HCT116 (cell line): ENCODE measurements around the gene C21orf91. TPM values are rescaled to one million over a fixed set of nuclear protein-coding genes. Genes with fewer than 3 reads are reported as not detected.

Source experiments
- ATAC-seq: fragments of 200-7000 bp; cut with Tn5 transposase; 2 replicates; pipeline ENCODE4 v1.9.1; 2020; ENCODE audit warnings: mild to moderate bottlenecking, moderate library complexity
- BruUV-seq: library from RNA; stranded (reverse); fragments of 400-500 nt; replicated peaks from 2 replicates; lab custom pipeline; 2021; lab: Mats Ljungman, UMichigan
- CTCF ChIA-PET: fragments of 300-600 bp; sonication (Branson Sonifier 250); formaldehyde crosslinking; loops from one replicate; lab custom pipeline; 2021; ENCODE audit warnings: antibody characterized with exemption; lab: Charles Lee
- POLR2A ChIA-PET: fragments of 300-600, 350-600 bp; sonication (Branson Sonifier 250); formaldehyde crosslinking; loops from one replicate; lab custom pipeline; 2021; ENCODE audit warnings: antibody characterized with exemption; lab: Charles Lee
- RAD21 ChIA-PET, 2 experiments: fragments of 300-600 bp; sonication (Branson Sonifier 250); formaldehyde crosslinking; loops; one replicate each; lab custom pipeline; 2023; ENCODE audit warnings: low total read pairs in 2 of 2; ENCODE audit not compliant: uncharacterized antibody in 2 of 2, unreplicated experiment in 2 of 2, low non-redundant PET in 1 of 2; lab: Charles Lee
- DNase-seq: peaks from one replicate; pipeline ENCODE4 v3.0.0-alpha.2; 2010; ENCODE audit warnings: low read depth, low spot score
- H2AFZ ChIP-seq: fragments of 200-600 bp; shearing (Covaris generic), sonication (generic); 2 replicates; pipeline ENCODE4 v1.6.1; 2017; ENCODE audit warnings: low read depth, mixed run types, mixed read lengths, antibody characterized with exemption, low read length; ENCODE audit not compliant: poor library complexity, severe bottlenecking
- H3K27ac ChIP-seq: 2 replicates; pipeline ENCODE4 v1.5.1; 2012; ENCODE audit warnings: low read depth, low read length
- H3K27me3 ChIP-seq: fragments of 200-600 bp; sonication (generic); 2 replicates; pipeline ENCODE4 v1.6.1; 2016; ENCODE audit warnings: mixed run types, low read length, mixed read lengths; ENCODE audit not compliant: insufficient read depth
- H3K36me3 ChIP-seq, 2 experiments: fragments of 200-500 bp in 1 of 2; fragments of 200-600 bp in 1 of 2; sonication (Bioruptor generic) in 1 of 2; sonication (generic) in 1 of 2; 2 replicates each; pipeline versions ENCODE4 v1.5.1 to v1.6.1; 2014 to 2016; ENCODE audit warnings: low read length in 2 of 2, inconsistent platforms in 1 of 2, mixed read lengths in 1 of 2, mixed run types in 1 of 2; ENCODE audit not compliant: insufficient read depth in 2 of 2, control insufficient read depth in 1 of 2
- H3K4me1 ChIP-seq, 2 experiments: fragments of 200-600 bp in 1 of 2; sonication (generic) in 1 of 2; 2 replicates each; pipeline versions ENCODE4 v1.5.1 to v1.6.1; 2012 to 2017; ENCODE audit warnings: low read length in 2 of 2, inconsistent platforms in 1 of 2, mild to moderate bottlenecking in 1 of 2, mixed read lengths in 1 of 2, mixed run types in 1 of 2, moderate library complexity in 1 of 2; ENCODE audit not compliant: insufficient read depth in 2 of 2, control insufficient read depth in 1 of 2
- H3K4me2 ChIP-seq: fragments of 200-600 bp; sonication (generic); 2 replicates; pipeline ENCODE4 v1.6.1; 2017; ENCODE audit warnings: mixed run types, low read length, mixed read lengths
- H3K4me3 ChIP-seq, 2 experiments: fragments of 200-600 bp in 1 of 2; sonication (generic) in 1 of 2; replicated peaks in 1 of 2; 2 replicates each; pipeline ENCODE4 v1.5.1; 2011 to 2016; ENCODE audit warnings: low read length in 2 of 2, control low read depth in 1 of 2, low read depth in 1 of 2, mild to moderate bottlenecking in 1 of 2, mixed read lengths in 1 of 2, mixed run types in 1 of 2
- H3K79me2 ChIP-seq: fragments of 200-600 bp; sonication (generic); 2 replicates; pipeline ENCODE4 v1.6.1; 2017; ENCODE audit warnings: mild to moderate bottlenecking, mixed run types, low read length, moderate library complexity, mixed read lengths; ENCODE audit not compliant: insufficient read depth
- H3K9ac ChIP-seq: fragments of 200-600 bp; sonication (generic); 2 replicates; pipeline ENCODE4 v1.6.1; 2016; ENCODE audit warnings: low read length, mixed read lengths
- H3K9me2 ChIP-seq: fragments of 200-600 bp; sonication (generic), shearing (Covaris generic); 2 replicates; pipeline ENCODE4 v1.6.1; 2017; ENCODE audit warnings: mixed run types, mild to moderate bottlenecking, moderate library complexity; ENCODE audit not compliant: insufficient read depth
- H3K9me3 ChIP-seq, 2 experiments: fragments of 200-500 bp in 1 of 2; fragments of 200-600 bp in 1 of 2; sonication (Bioruptor generic) in 1 of 2; sonication (generic) in 1 of 2; 2 replicates each; pipeline ENCODE4 v1.6.1; 2014 to 2017; ENCODE audit warnings: low read length in 2 of 2, mixed read lengths in 2 of 2, inconsistent platforms in 1 of 2, low read depth in 1 of 2, mild to moderate bottlenecking in 1 of 2, mixed run types in 1 of 2, moderate library complexity in 1 of 2; ENCODE audit not compliant: control insufficient read depth in 1 of 2, insufficient read depth in 1 of 2
- H4K20me1 ChIP-seq: fragments of 200-600 bp; sonication (generic), shearing (Covaris generic); 2 replicates; pipeline ENCODE4 v1.6.1; 2017; ENCODE audit warnings: mixed run types, mild to moderate bottlenecking, moderate library complexity; ENCODE audit not compliant: insufficient read depth
- EGR1 ChIP-seq: IDR thresholded peaks from 2 replicates; pipeline ENCODE4 v1.6.1; 2012; ENCODE audit warnings: low read depth
- ELF1 ChIP-seq: IDR thresholded peaks from 2 replicates; pipeline ENCODE4 v1.6.1; 2012; ENCODE audit warnings: low read depth, borderline replicate concordance
- EZH2phosphoT487 ChIP-seq: fragments of 200-600 bp; IDR thresholded peaks from 2 replicates; pipeline ENCODE4 v1.6.1; 2018; ENCODE audit warnings: antibody characterized with exemption, borderline replicate concordance
- FOSL1 ChIP-seq: IDR thresholded peaks from 2 replicates; pipeline ENCODE4 v1.6.1; 2012; ENCODE audit warnings: low read depth
- JUND ChIP-seq: IDR thresholded peaks from 2 replicates; pipeline ENCODE4 v1.6.1; 2012
- POLR2A ChIP-seq: IDR thresholded peaks from 2 replicates; pipeline ENCODE4 v1.7.0; 2011; ENCODE audit warnings: borderline replicate concordance; ENCODE audit not compliant: insufficient read depth, insufficient read length; ENCODE audit errors: extremely low read depth
- RAD21 ChIP-seq: IDR thresholded peaks from 2 replicates; pipeline ENCODE4 v1.6.1; 2012; ENCODE audit warnings: low read depth, mild to moderate bottlenecking
- SIN3A ChIP-seq: IDR thresholded peaks from 2 replicates; pipeline ENCODE4 v1.6.1; 2012; ENCODE audit warnings: low read depth
- YY1 ChIP-seq: IDR thresholded peaks from 2 replicates; pipeline ENCODE4 v1.6.1; 2011; ENCODE audit warnings: low read length, low read depth, moderate library complexity, mild to moderate bottlenecking; ENCODE audit not compliant: insufficient replicate concordance; ENCODE audit errors: extremely low read depth
- intact Hi-C: fragments of 100-400 bp; cut with micrococcal nuclease; formaldehyde crosslinking; loops from 2 replicates; pipeline ENCODE4 v1.10.0; 2022
- total RNA-seq: library from RNA; stranded (reverse); gene quantifications from one replicate; pipeline ENCODE4 v1.2.1, GENCODE V29; 2021; ENCODE audit not compliant: unreplicated experiment

The C21orf91 gene
- total RNA-seq, 1 experiment from 2014 or later, result 17.7 TPM

GRCh38 chr21:17802572-17802971 lies 16.6 kb downstream of the C21orf91 start:
- ATAC-seq (no peak), DNase-seq (no peak)
- no peaks in the 10 kb centered on the region; a peak in 1 of 4 replicates for H3K36me3 ChIP-seq
- no peaks in the 10 kb centered on the region for H3K27me3 ChIP-seq
- H3K9ac ChIP-seq, result no peak overlapping the region
- no peaks in the 10 kb centered on the region for H3K4me1 ChIP-seq
- H3K9me2 ChIP-seq, result no peaks in the 10 kb centered on the region
- H3K79me2 ChIP-seq, result peaks cover 5% of the 10 kb centered on the region; the same call in 1 of the 2 replicates
- BruUV-seq, result no TSS peak
- intact Hi-C loops, result no loop called here
- POLR2A ChIA-PET, result no interaction called here
- RAD21 ChIA-PET, result no interaction called here
- TF ChIP-seq SIN3A (no peak), FOSL1 (no peak), JUND (no peak), YY1 (no peak), POLR2A (no peak)
- CTCF ChIA-PET, result no interaction called here
- H3K4me3 ChIP-seq, result no peak overlapping the region
- H3K27ac ChIP-seq, result no peak overlapping the region
- no peaks in the 10 kb centered on the region for H4K20me1 ChIP-seq
- no peak overlapping the region for H2AFZ ChIP-seq
- H3K4me2 ChIP-seq, result no peak overlapping the region
- no peaks in the 10 kb centered on the region for H3K9me3 ChIP-seq

GRCh38 chr21:17799414-17800164 lies 19.6 kb downstream of the C21orf91 start:
- H3K4me2 ChIP-seq, result no peak overlapping the region
- ChIA-PET POLR2A (no interaction called here), CTCF (no interaction called here), RAD21 (no interaction called here)
- BruUV-seq, result no TSS peak
- DNase-seq, result no peak
- no peak overlapping the region for H3K4me3 ChIP-seq
- H3K4me1 ChIP-seq, result no peaks in the 10 kb centered on the region
- ATAC-seq, result no peak
- H3K9me2 ChIP-seq, result no peaks in the 10 kb centered on the region
- H3K9ac ChIP-seq, result no peak overlapping the region
- no peaks in the 10 kb centered on the region for H3K27me3 ChIP-seq
- TF ChIP-seq JUND (no peak), RAD21 (no peak), EGR1 (no peak), ELF1 (no peak), EZH2phosphoT487 (no peak)
- H3K27ac ChIP-seq, result no peak overlapping the region
- H3K36me3 ChIP-seq, result peaks cover 0 to 6% of the 10 kb centered on the region in 2 experiments; a peak in 2 of 4 replicates
- no peaks in the 10 kb centered on the region for H3K9me3 ChIP-seq
- H3K79me2 ChIP-seq, result peaks cover 5% of the 10 kb centered on the region; the same call in 1 of the 2 replicates
- no peaks in the 10 kb centered on the region for H4K20me1 ChIP-seq
- no peak overlapping the region for H2AFZ ChIP-seq
- intact Hi-C loops, result no loop called here
